Brain microvascular endothelial cell (primary cell): ENCODE results near the gene COL27A1.
"Not testable (repeated sequence)": the region's sequence is repeated elsewhere in the genome, so short reads cannot be mapped to it uniquely, and the experiment has no call there.

ENCODE experiments used
- DNase-seq: peaks from one replicate; pipeline ENCODE4 v3.0.0-alpha.2; 2020
- H3K27ac ChIP-seq: fragments of 250-450 bp; sonication (Bioruptor Pico); 2 replicates; pipeline ENCODE4 v1.5.1; 2020; ENCODE audit warnings: mild to moderate bottlenecking, moderate library complexity
- H3K27me3 ChIP-seq: fragments of 250-450 bp; sonication (Bioruptor Pico); replicated peaks from 2 replicates; pipeline ENCODE4 v1.5.1; 2020; ENCODE audit warnings: mild to moderate bottlenecking
- H3K36me3 ChIP-seq: fragments of 250-450 bp; sonication (Bioruptor Pico); replicated peaks from 2 replicates; pipeline ENCODE4 v1.5.1; 2020; ENCODE audit warnings: mild to moderate bottlenecking
- H3K4me3 ChIP-seq: 2 replicates; pipeline ENCODE4 v1.5.1; 2011; ENCODE audit warnings: low read depth, mild to moderate bottlenecking, control low read depth, low read length, moderate library complexity
- in situ Hi-C: cut with HindIII; loops from 2 replicates; pipeline ENCODE4 v1.10.0; 2017; ENCODE audit warnings: low sequenced_read_pairs, low pct_ligation_motif_present
- TF ChIP-seq, protein P1 (sequence below): IDR thresholded peaks from 2 replicates; pipeline ENCODE4 v1.5.1; 2011; ENCODE audit warnings: low read depth, mild to moderate bottlenecking, moderate library complexity, low read length, control low read depth, inconsistent platforms; ENCODE audit errors: missing control alignments

Gene COL27A1

GRCh38 chr9:114316605-114317230 lies 161.4 kb downstream of the COL27A1 start:
- Histone ChIP-seq H3K4me3 (no peak overlapping the region), H3K36me3 (no peaks in the 10 kb centered on the region), H3K27me3 (no peaks in the 10 kb centered on the region), H3K27ac (no peak overlapping the region)
- DNase-seq = no peak
- TF ChIP-seq, protein P1, sequence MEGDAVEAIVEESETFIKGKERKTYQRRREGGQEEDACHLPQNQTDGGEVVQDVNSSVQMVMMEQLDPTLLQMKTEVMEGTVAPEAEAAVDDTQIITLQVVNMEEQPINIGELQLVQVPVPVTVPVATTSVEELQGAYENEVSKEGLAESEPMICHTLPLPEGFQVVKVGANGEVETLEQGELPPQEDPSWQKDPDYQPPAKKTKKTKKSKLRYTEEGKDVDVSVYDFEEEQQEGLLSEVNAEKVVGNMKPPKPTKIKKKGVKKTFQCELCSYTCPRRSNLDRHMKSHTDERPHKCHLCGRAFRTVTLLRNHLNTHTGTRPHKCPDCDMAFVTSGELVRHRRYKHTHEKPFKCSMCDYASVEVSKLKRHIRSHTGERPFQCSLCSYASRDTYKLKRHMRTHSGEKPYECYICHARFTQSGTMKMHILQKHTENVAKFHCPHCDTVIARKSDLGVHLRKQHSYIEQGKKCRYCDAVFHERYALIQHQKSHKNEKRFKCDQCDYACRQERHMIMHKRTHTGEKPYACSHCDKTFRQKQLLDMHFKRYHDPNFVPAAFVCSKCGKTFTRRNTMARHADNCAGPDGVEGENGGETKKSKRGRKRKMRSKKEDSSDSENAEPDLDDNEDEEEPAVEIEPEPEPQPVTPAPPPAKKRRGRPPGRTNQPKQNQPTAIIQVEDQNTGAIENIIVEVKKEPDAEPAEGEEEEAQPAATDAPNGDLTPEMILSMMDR = no peak
- in situ Hi-C loops = no loop called here

DNA sequence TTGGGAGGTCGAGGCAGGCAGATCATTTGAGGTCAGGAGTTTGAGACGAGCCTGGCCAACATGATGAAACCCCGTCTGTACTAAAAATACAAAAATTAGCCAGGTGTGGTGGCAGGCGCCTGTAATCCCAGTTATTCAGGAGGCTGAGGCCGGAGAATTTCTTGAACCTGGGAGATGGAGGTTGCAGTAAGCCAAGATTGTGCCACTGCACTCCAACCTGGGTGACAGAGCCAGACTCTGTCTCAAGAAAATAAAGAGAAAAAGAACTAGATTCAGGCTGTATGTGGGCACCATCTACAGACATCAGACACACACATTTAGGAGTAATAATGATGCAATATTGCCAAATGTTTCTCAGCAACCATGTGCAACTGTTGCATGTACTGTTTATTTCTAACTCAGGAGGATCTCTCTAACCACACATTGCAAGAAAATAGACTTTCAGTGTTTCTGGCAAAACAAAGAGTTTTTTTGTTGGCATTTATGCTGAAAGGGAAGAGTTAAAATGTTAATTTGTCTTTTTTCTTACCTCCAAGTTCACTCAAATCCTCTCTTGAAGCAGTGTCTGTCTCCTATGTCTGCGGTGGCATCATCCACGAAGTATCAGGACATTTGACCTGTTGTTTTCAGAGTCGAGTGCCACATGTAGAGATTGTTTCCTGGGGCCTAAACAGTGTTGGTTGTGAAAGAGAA lies 162.5 kb downstream of the COL27A1 start:
- Histone ChIP-seq H3K4me3 (no peak overlapping the region), H3K36me3 (no peaks in the 10 kb centered on the region), H3K27ac (no peak overlapping the region), H3K27me3 (no peaks in the 10 kb centered on the region)
- in situ Hi-C loops = no loop called here
- TF ChIP-seq, protein P1 = no peak
- DNase-seq = no peak

DNA sequence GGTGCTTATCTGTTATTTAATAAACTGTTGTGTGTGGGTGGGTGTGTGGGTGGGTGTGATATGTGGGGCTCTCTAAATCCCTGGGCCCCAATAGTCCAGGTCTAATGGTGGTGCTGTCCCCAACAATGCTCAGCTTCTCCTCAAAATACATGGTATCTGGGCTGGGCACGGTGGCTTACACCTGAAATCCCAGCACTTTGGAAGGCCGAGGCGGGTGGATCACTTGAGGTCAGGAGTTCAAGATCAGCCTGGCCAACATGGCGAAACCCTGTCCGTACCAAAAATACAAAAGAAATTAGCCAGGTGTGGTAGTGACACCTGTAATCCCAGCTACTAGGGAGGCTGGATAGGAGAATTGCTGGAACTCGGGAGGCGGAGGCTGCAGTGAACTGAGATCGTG lies 163.1 kb downstream of the COL27A1 start:
- Histone ChIP-seq H3K4me3 (no peak overlapping the region), H3K36me3 (no peaks in the 10 kb centered on the region), H3K27ac (no peak overlapping the region), H3K27me3 (no peaks in the 10 kb centered on the region)
- in situ Hi-C loops = no loop called here
- no peak for DNase-seq
- TF ChIP-seq, protein P1 = no peak

DNA sequence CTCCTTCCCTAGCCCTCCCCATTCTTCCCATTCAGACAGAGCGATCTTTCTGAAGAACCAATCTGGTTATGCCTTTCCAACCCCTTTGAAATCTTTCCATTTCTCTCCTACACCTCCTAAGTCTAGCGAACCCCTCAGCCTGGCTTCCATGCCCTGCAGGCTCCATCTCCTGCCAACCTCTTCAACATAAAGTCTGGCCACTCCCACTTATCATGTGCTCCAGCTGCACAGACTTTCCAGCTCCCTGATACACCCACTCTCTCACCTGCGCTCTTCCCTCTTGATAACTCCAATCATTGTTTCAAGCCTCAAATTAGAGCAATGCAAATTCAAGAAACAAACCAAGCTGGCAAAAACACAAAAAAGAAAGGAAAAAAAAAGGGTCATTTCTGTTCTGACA lies 163.8 kb downstream of the COL27A1 start:
- no peak for DNase-seq
- H3K27ac ChIP-seq = no peak overlapping the region
- H3K36me3 ChIP-seq = no peaks in the 10 kb centered on the region
- no peak overlapping the region for H3K4me3 ChIP-seq
- in situ Hi-C loops = no loop called here
- H3K27me3 ChIP-seq = no peaks in the 10 kb centered on the region
- TF ChIP-seq, protein P1 = no peak

GRCh38 chr9:114320710-114321109 lies 165.4 kb downstream of the COL27A1 start:
- in situ Hi-C loops, H3K36me3 ChIP-seq, H3K4me3 ChIP-seq, H3K27me3 ChIP-seq, H3K27ac ChIP-seq: not testable (repeated sequence)
- peak; percentile 45 for DNase-seq

GRCh38 chr9:114321759-114322158 lies 166.4 kb downstream of the COL27A1 start:
- Histone ChIP-seq H3K4me3 (no peak overlapping the region), H3K27ac (no peak overlapping the region), H3K36me3 (no peaks in the 10 kb centered on the region), H3K27me3 (no peaks in the 10 kb centered on the region)
- DNase-seq = peak; percentile 73
- in situ Hi-C loops = no loop called here
- TF ChIP-seq, protein P1 = no peak

GRCh38 chr9:114322160-114322818 lies 167.0 kb downstream of the COL27A1 start:
- in situ Hi-C loops, H3K27me3 ChIP-seq, DNase-seq, H3K36me3 ChIP-seq, H3K4me3 ChIP-seq, H3K27ac ChIP-seq: not testable (repeated sequence)

DNA sequence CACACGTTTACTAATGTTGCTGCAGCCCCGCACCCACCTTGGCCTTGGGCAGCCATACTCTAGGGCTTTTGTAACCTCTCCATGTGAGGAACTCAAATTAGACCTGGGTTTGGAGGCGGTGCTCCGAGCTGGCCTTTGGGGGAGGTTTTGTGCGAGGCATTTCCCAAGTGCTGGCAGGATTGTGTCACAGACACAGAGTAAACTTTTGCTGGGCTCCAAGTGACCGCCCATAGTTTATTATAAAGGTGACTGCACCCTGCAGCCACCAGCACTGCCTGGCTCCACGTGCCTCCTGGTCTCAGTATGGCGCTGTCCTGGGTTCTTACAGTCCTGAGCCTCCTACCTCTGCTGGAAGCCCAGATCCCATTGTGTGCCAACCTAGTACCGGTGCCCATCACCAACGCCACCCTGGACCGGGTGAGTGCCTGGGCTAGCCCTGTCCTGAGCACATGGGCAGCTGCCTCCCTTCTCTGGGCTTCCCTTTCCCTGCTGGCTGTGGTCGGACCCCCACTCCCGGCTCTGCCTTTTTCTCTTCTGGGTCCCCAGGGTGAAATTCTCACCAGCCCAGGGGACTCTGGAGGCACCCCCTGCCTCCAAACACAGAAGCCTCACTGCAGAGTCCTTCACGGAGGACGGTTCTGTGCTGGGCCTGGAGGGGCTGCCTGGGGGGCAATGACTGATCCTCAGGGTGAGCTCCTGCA lies 167.6 kb downstream of the COL27A1 start, which contains the start of gene ORM1:
ORM1 (plus strand) TSS at position 268 of the 701 bp plus-strand sequence; CDS start at position 304, 36 bp downstream.
- H3K27me3 ChIP-seq, in situ Hi-C loops, DNase-seq, H3K36me3 ChIP-seq, H3K4me3 ChIP-seq, H3K27ac ChIP-seq: not testable (repeated sequence)
